Right atrium auricular region (tissue), 2 donors: ENCODE data around the gene RUFY1. TPM values are rescaled to one million over a fixed set of nuclear protein-coding genes. Genes with fewer than 3 reads are reported as not detected.
"Not testable (repeated sequence)": the region's sequence is repeated elsewhere in the genome, so short reads cannot be mapped to it uniquely, and the experiment has no call there.

Source experiments
- DNase-seq: peaks from one replicate; pipeline ENCODE4 v3.0.0-alpha.2; 2019; ENCODE audit warnings: low spot score
- H3K27ac ChIP-seq, 2 donors: fragments of 200-600 bp; sonication (generic); 1 replicate in 1 of 2; 2 replicates in 1 of 2; pipeline ENCODE4 v1.5.1; 2016 to 2019
- H3K27me3 ChIP-seq, 2 donors: fragments of 200-600 bp; sonication (generic); one replicate each; pipeline versions ENCODE4 v1.5.1 to v1.6.0; 2017 to 2019
- H3K36me3 ChIP-seq: fragments of 200-600 bp; sonication (generic); one replicate; pipeline ENCODE4 v1.5.1; 2016
- H3K4me1 ChIP-seq, 2 donors: fragments of 200-600 bp; sonication (generic); one replicate each; pipeline versions ENCODE4 v1.5.1 to v1.6.0; 2017 to 2019
- H3K4me3 ChIP-seq, 2 donors: fragments of 200-600 bp; sonication (generic); 1 replicate in 1 of 2; 2 replicates in 1 of 2; pipeline ENCODE4 v1.5.1; 2017 to 2019; ENCODE audit warnings: mild to moderate bottlenecking in 1 of 2, moderate library complexity in 1 of 2
- H3K9me3 ChIP-seq, 2 donors: fragments of 200-600 bp; sonication (generic); one replicate each; pipeline ENCODE4 v1.5.1; 2019
- total RNA-seq, 2 donors: library from RNA; depleted of rRNA; stranded (reverse); fragments of >200 nt; gene quantifications; one replicate each; pipeline ENCODE4 v1.1.0, GENCODE V29; 2016
- TF ChIP-seq, protein P1 (sequence below), 2 donors: fragments of 200-600 bp; sonication (generic); IDR thresholded peaks; one replicate each; pipeline ENCODE4 v1.5.1; 2019; ENCODE audit warnings: antibody characterized with exemption in 2 of 2

RUFY1 gene, protein sequence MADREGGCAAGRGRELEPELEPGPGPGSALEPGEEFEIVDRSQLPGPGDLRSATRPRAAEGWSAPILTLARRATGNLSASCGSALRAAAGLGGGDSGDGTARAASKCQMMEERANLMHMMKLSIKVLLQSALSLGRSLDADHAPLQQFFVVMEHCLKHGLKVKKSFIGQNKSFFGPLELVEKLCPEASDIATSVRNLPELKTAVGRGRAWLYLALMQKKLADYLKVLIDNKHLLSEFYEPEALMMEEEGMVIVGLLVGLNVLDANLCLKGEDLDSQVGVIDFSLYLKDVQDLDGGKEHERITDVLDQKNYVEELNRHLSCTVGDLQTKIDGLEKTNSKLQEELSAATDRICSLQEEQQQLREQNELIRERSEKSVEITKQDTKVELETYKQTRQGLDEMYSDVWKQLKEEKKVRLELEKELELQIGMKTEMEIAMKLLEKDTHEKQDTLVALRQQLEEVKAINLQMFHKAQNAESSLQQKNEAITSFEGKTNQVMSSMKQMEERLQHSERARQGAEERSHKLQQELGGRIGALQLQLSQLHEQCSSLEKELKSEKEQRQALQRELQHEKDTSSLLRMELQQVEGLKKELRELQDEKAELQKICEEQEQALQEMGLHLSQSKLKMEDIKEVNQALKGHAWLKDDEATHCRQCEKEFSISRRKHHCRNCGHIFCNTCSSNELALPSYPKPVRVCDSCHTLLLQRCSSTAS
- 10 to 100 TPM; 19.5 to 25.4 TPM for total RNA-seq

- Histone ChIP-seq H3K4me3 (peak within 1 kb of the TSS; percentile 71 to 76), H3K36me3 (no peaks in the 10 kb centered on the region), H3K27me3 (no peaks in the 10 kb centered on the region), H3K9me3 (no peaks in the 10 kb centered on the region), H3K27ac (peak within 1 kb of the TSS; percentile 90 to 96), H3K4me1 (peaks cover 0 to 31% of the 10 kb centered on the region in 2 donors)
- TF ChIP-seq, protein P1, sequence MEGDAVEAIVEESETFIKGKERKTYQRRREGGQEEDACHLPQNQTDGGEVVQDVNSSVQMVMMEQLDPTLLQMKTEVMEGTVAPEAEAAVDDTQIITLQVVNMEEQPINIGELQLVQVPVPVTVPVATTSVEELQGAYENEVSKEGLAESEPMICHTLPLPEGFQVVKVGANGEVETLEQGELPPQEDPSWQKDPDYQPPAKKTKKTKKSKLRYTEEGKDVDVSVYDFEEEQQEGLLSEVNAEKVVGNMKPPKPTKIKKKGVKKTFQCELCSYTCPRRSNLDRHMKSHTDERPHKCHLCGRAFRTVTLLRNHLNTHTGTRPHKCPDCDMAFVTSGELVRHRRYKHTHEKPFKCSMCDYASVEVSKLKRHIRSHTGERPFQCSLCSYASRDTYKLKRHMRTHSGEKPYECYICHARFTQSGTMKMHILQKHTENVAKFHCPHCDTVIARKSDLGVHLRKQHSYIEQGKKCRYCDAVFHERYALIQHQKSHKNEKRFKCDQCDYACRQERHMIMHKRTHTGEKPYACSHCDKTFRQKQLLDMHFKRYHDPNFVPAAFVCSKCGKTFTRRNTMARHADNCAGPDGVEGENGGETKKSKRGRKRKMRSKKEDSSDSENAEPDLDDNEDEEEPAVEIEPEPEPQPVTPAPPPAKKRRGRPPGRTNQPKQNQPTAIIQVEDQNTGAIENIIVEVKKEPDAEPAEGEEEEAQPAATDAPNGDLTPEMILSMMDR (IDR thresholded peaks at IDR 0.05) = no peak
- peak; percentile 65 for DNase-seq
Observed at GRCh38 chr5:179550511-179551342, at the start of gene RUFY1. TSS of gene RUFY1 (plus strand) at chr5:179550554. CDS start at chr5:179550570, 16 bp downstream.

DNA sequence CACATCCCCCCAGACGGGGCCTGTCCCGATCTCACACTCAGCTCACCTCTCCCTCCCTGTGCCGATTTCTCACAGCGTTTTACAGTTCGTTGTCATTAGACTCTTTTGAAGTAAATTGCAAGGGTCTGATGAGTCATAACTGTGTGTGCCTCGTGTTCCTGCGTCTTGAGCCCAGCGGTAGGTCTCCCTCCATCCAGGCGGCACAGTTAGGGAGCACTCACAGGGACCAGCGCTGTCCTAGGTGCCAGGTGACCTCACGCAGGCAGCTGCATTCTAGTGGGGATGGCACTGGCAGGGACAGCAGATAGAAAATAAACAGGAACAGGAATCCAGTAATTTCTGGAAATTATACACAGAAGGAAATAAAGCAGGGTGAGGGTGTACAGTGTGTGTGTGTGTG is 48.4 kb upstream of the RUFY1 start:
- H3K4me1 ChIP-seq, DNase-seq, H3K36me3 ChIP-seq: not testable (repeated sequence)

DNA sequence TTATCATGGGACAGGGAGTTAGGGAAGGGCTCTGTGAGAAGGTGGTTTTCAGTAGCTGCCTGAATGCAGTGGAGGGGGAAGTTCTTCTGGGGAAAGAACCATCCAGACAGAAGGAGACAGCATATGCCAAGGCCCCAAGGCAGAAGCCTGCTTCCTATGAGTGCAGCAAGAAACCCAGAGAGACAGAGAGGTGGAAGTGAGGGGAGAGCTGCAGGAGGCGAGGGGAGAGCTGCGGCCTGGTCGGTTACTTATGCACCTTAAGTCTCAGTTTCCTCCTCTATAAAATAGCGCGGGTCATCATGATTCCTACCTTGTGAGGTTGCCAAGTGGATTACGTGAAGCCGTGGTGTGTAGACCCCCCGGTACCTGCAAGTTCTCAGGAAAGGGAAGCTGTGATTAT is 47.9 kb upstream of the RUFY1 start:
- DNase-seq, H3K4me1 ChIP-seq, H3K27ac ChIP-seq, H3K4me3 ChIP-seq, H3K9me3 ChIP-seq, H3K27me3 ChIP-seq, H3K36me3 ChIP-seq: not testable (repeated sequence)

More for the DNA sequence above, 48.4 kb upstream of the RUFY1 start:
- H3K9me3 ChIP-seq, H3K27ac ChIP-seq, H3K4me3 ChIP-seq, H3K27me3 ChIP-seq: not testable (repeated sequence)

GRCh38 chr5:179504191-179504590 is 46.2 kb upstream of the RUFY1 start:
- no peaks in the 10 kb centered on the region for H3K27me3 ChIP-seq
- TF ChIP-seq, protein P1 (IDR thresholded peaks at IDR 0.05) = no peak
- H3K9me3 ChIP-seq = no peaks in the 10 kb centered on the region
- no peak overlapping the region for H3K27ac ChIP-seq
- no peaks in the 10 kb centered on the region for H3K4me1 ChIP-seq
- no peak for DNase-seq
- no peak overlapping the region for H3K4me3 ChIP-seq
- H3K36me3 ChIP-seq = no peaks in the 10 kb centered on the region

GRCh38 chr5:179504600-179505396 is 45.6 kb upstream of the RUFY1 start:
- no peak overlapping the region for H3K4me3 ChIP-seq
- TF ChIP-seq, protein P1 (IDR thresholded peaks at IDR 0.05) = no peak
- H3K9me3 ChIP-seq = no peaks in the 10 kb centered on the region
- no peak overlapping the region for H3K27ac ChIP-seq
- no peaks in the 10 kb centered on the region for H3K27me3 ChIP-seq
- no peak for DNase-seq
- no peaks in the 10 kb centered on the region for H3K36me3 ChIP-seq
- no peaks in the 10 kb centered on the region for H3K4me1 ChIP-seq

- TF ChIP-seq, protein P1 (IDR thresholded peaks at IDR 0.05) = no peak
- no peaks in the 10 kb centered on the region for H3K27me3 ChIP-seq
Observed at GRCh38 chr5:179505636-179506261, 44.6 kb upstream of the RUFY1 start.

More at GRCh38 chr5:179505636-179506261, 44.6 kb upstream of the RUFY1 start:
- Histone ChIP-seq H3K27ac (no peak overlapping the region), H3K4me1 (no peaks in the 10 kb centered on the region), H3K9me3 (no peaks in the 10 kb centered on the region), H3K4me3 (no peak overlapping the region), H3K36me3 (no peaks in the 10 kb centered on the region)
- no peak for DNase-seq
